Heart left ventricle (tissue), 13 donors: Measurements from ENCODE around the gene AGAP6.
"Not testable (repeated sequence)": the region's sequence is repeated elsewhere in the genome, so short reads cannot be mapped to it uniquely, and the experiment has no call there.

ENCODE experiments used
- CTCF ChIP-seq, 12 donors: fragments of 200-600 bp; sonication (generic) in 4 of 12; IDR thresholded peaks; one replicate each; pipeline versions ENCODE4 v1.5.0 to v1.8.0; 2018 to 2022; ENCODE audit warnings: antibody characterized with exemption in 12 of 12, mild to moderate bottlenecking in 5 of 12
- POLR2A ChIP-seq, 2 donors: fragments of 450-650 bp; IDR thresholded peaks; one replicate each; pipeline ENCODE4 v1.6.1; 2017; ENCODE audit warnings: antibody characterized with exemption in 2 of 2, mild to moderate bottlenecking in 2 of 2, moderate library complexity in 2 of 2
- donor health status: ischemic (EF 13 %, LVEDD 7.1; RV severe dilation, severe dysfunction).
- donor health status: DM: no; HTN: yes; CAD: no.
- donor health status: DM: no; HTN: no; CAD: no.
- donor health status: ischemic (EF 25% LVEDD 6.9; RV normal size, moderate dysfunction).
- donor health status: ischemic (EF 25% LVEDD 5.7; RV mildly dilated, moderate dysfunction).
- donor health status: ischemic (EF 35%, LVEDD 5.7; RV mildly dilated, moderate dysfunction).
- donor health status: nonischemic (EF 11% LVEDD 7.7; RV severe dilation, severe dysfunction).
- donor health status: DM: yes; HTN: yes; CAD: no.
- donor health status: PGD.
- donor health status: ischemic (EF 29% LVEDD 5.4; RV normal size, mild dysfunction).
- donor health status: nonischemic (EF 23%, LVEDD 6.1; RV moderate dilation, normal function).

GRCh38 chr10:50046457-50046856 is 58.3 kb downstream of the AGAP6 start:
- TF ChIP-seq CTCF, POLR2A (IDR thresholded peaks at IDR 0.05): not testable (repeated sequence)
